NB4 (cell line): ENCODE results near the gene SLC35G3.
A peak's percentile ranks its signal among the peaks of the same experiment; 100 is the strongest.

Experiments used
- CTCF ChIP-seq: IDR thresholded peaks from one replicate; pipeline ENCODE4 v1.5.1; 2012; ENCODE audit warnings: low read depth, low read length
- MYC ChIP-seq: IDR thresholded peaks from 2 replicates; pipeline ENCODE4 v1.6.1; 2011; ENCODE audit warnings: low read depth, low read length
- POLR2A ChIP-seq: IDR thresholded peaks from 2 replicates; pipeline ENCODE4 v1.6.1; 2011; ENCODE audit warnings: mild to moderate bottlenecking; ENCODE audit not compliant: insufficient read length; ENCODE audit errors: extremely low read depth

GRCh38 chr17:35184274-35184673, 9.9 kb downstream of the SLC35G3 start:
- TF ChIP-seq CTCF (peak; percentile 25), MYC (no peak), POLR2A (no peak)
